Bronchial epithelial cell (primary cell): ENCODE results near the gene PHF24. TPM values are rescaled to one million over a fixed set of nuclear protein-coding genes. Genes with fewer than 3 reads are reported as not detected.

ENCODE experiments used
- DNase-seq: peaks from one replicate; pipeline ENCODE4 v3.0.0-alpha.2; 2010; ENCODE audit warnings: low read depth
- FAIRE-seq: peaks from 2 replicates; lab custom pipeline; 2011; peaks lifted over from hg19 to GRCh38; lab: Jason Lieb, UNC
- H3K27me3 ChIP-seq: 2 replicates; pipeline ENCODE4 v1.5.1; 2011; ENCODE audit warnings: low read length; ENCODE audit not compliant: control insufficient read depth, insufficient read depth
- H3K36me3 ChIP-seq: 2 replicates; pipeline ENCODE4 v1.5.1; 2011; ENCODE audit warnings: low read length; ENCODE audit not compliant: control insufficient read depth, insufficient read depth
- H3K4me3 ChIP-seq: 2 replicates; pipeline ENCODE4 v1.5.1; 2011; ENCODE audit warnings: mild to moderate bottlenecking, low read depth, low read length, control low read depth
- CTCF ChIP-seq: IDR thresholded peaks from 2 replicates; pipeline ENCODE4 v1.5.1; 2011; ENCODE audit warnings: mild to moderate bottlenecking, moderate library complexity, low read length, control low read depth, inconsistent platforms; ENCODE audit not compliant: insufficient read depth, severe bottlenecking
- total RNA-seq: library from RNA; depleted of rRNA; stranded (reverse); fragments of >200 nt; gene quantifications from 2 replicates; pipeline ENCODE4 v1.2.1, GENCODE V29; 2014

PHF24 gene
- total RNA-seq, 1 donor from 2014 or later: 0.26 TPM

GRCh38 chr9:34976992-34977391 is 18.9 kb downstream of the PHF24 start:
- FAIRE-seq: no peak
- TF ChIP-seq CTCF: no peak
- Histone ChIP-seq H3K27me3 (peaks cover 1% of the 10 kb centered on the region), H3K36me3 (no peaks in the 10 kb centered on the region), H3K4me3 (no peak overlapping the region)
- DNase-seq: no peak

GRCh38 chr9:34980181-34980761 is 22.2 kb downstream of the PHF24 start:
- TF ChIP-seq CTCF: no peak
- Histone ChIP-seq H3K4me3 (no peak overlapping the region), H3K27me3 (peaks cover 1% of the 10 kb centered on the region), H3K36me3 (no peaks in the 10 kb centered on the region)
- DNase-seq (no peak), FAIRE-seq (no peak)

- Histone ChIP-seq H3K27me3 (peaks cover 1% of the 10 kb centered on the region), H3K36me3 (no peaks in the 10 kb centered on the region), H3K4me3 (no peak overlapping the region)
- DNase-seq (no peak), FAIRE-seq (no peak)
- TF ChIP-seq CTCF: no peak
Observed at GRCh38 chr9:34982361-34982760, 24.3 kb downstream of the PHF24 start.

GRCh38 chr9:34983209-34983608 is 25.1 kb downstream of the PHF24 start:
- TF ChIP-seq CTCF: no peak
- Histone ChIP-seq H3K27me3 (peaks cover 1% of the 10 kb centered on the region), H3K36me3 (no peaks in the 10 kb centered on the region), H3K4me3 (no peak overlapping the region)
- no peak for FAIRE-seq
- no peak for DNase-seq

- no peak for FAIRE-seq
Observed at GRCh38 chr9:34984049-34984448, 26.0 kb downstream of the PHF24 start.

More at GRCh38 chr9:34984049-34984448, 26.0 kb downstream of the PHF24 start:
- H3K4me3 ChIP-seq: no peak overlapping the region
- no peak for DNase-seq
- TF ChIP-seq CTCF: no peak
- no peaks in the 10 kb centered on the region for H3K27me3 ChIP-seq
- no peaks in the 10 kb centered on the region for H3K36me3 ChIP-seq
